ENCODE data around the gene NR1I3.

NR1I3 gene

DNA sequence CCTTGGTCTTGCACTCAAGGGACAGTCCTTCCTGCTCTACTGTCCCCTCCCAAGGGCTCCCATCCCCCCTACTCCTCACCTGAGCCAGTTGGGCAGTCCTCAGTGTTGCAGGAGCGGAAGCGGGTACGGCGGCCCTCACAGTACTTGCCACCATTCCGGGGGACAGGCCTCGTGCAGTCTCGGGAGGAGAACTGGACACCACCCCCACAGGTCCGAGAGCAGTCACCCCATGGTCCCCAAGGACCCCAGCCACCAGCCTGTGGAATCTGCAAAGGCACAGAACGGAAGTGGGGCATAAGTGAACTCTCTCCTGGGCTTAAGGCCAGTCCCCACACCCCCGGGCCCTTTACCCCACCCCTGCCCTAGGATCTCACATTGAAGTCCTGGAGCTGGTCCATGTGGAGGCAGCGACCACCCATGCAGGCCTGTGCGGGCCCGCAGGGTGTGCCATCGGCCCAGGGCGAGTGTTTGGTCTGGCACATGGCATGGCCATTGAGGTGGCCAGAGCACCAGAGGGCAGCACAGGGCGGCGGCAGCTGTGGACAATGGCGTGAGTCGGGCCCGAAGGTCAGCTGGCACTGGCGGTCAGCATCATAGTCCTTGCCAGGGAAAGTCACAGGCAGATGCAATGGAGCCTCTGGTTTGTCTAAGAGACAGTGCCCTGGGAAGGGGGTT, 44.3 kb downstream of the NR1I3 start:
- no peak for FAIRE-seq

DNA sequence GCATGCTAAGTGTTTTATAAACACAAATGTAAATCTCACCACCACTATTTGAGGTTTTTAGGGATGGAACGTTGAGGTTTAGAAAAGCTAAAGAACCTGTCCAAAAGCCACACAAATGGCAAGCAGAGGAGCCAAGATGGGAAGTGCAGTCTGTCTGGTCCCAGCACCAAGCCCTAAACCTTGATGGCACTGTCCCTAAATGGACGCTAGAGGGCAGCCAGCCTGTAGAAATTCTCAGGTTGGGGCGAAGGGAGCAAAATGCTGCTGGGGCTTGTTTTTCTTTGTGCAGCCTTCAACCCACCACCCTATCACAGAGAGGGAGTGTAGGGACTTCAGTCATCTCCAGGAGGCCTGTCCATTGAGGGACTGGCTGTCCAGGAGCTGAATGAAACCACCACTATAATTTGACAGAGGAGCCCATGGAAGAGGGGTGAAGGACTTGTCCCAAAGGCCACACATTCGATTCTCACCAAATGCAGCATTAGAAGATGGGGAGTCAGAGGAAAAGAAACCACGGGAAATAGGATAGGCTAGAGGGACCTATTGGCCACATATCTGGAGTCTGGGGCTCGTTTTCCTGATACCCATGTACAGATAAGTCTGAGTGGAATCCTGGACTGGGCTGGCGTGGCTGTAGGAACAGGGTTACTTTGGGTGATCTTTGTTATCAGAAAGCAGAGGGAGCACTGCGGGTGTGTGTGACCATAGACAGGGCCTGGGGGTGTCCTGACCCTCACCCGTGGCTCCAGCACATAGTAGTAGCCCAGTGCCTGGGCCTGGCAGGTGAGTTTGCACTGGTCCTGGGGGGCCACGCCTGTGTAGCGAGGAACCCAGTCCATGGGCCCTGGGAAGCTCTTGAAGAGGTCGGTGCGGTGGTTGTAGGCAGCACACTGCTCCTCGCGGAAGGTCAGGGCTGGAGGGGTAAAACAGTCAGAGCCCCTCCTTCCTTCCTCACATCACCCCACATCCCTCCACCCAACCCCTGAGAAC, 45.2 kb downstream of the NR1I3 start:
- no peak for FAIRE-seq

DNA sequence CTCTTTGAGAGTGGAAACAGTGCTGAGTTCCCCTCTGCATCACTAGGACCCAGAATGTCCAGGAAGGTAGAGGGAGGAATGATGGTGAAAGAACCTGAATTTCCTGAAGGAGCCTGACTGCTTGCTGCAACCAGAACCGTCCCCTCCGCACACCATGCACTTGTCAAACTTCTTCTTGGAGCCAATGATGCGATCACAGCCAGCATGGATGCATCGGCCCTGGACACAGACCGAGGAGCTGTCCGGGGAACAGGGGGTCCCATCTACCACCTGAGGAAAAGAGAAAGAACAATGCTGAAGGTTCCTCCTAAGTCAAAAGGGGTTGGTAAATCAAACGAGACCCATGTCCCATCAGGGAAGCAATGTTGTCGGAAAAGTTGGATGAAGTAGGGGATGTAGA, 46.0 kb downstream of the NR1I3 start:
- no peak for FAIRE-seq

DNA sequence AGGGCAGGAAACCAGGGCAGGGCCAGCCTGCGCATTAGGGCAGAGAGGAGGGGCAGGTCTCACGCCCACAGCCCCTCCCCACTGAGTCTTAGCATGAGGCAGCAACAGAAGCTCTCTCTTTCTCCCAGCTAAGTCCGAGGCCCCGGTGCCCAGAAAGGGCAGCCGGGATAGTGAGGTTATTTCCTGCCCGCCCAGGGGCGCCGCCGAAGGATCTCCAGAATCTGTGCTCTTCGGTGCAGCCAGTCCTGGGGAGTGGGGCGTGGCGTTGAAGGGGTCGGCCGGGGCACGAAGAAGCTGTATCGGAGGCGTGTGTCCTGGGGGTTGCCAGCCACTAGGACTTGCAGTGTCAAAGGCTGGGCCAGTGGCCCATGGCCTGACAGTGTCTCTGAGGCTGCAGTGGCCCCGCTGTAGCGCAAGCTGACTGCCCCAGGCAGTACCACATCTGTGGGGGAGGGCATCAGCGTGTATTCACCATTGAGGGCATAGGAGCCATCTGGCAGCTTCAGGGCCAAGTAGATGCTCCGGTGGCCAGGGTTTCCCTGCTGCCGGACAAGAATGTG, 47.0 kb downstream of the NR1I3 start:
- no peak for FAIRE-seq

DNA sequence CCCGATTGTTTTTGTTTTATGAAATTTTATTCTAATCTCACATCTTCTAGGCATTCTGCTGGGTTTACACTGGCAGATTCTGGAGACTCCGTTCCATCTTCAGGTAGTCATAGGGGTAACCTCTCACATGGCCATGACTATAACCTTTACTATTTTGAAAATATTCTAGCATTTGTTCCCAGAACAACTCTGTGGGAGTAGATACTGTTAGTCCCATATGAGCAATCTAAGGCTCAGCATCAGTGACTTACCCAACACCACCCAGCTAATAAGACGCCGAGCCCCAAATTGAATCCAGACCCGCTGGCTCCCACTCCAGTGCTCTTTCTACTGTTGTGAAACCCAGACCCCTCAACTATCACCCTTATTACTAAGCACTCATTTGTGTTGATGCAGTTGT, 49.0 kb downstream of the NR1I3 start:
- FAIRE-seq: no peak

DNA sequence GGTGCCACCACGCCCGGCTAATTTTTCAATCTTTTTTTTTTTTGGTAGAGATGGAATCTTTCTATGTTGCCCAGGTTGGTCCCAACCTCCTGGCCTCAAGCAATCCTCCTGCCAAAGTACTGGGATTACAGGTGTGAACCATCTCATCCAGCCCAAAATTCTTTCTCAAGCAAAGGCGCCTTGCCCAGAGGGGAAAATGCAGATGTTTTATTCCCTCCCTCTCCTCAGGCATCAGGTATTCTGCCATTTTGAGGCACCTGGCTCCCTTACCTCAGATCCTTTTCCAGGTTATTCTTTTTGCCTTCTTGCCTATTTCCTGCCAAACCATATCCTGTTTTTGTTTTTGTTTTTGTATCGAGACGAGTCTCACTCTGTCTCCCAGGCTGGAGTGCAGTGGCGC, 49.6 kb downstream of the NR1I3 start:
- FAIRE-seq: no peak

- no peak for FAIRE-seq
Observed at GRCh38 chr1:161187311-161187710, 50.7 kb downstream of the NR1I3 start.

DNA sequence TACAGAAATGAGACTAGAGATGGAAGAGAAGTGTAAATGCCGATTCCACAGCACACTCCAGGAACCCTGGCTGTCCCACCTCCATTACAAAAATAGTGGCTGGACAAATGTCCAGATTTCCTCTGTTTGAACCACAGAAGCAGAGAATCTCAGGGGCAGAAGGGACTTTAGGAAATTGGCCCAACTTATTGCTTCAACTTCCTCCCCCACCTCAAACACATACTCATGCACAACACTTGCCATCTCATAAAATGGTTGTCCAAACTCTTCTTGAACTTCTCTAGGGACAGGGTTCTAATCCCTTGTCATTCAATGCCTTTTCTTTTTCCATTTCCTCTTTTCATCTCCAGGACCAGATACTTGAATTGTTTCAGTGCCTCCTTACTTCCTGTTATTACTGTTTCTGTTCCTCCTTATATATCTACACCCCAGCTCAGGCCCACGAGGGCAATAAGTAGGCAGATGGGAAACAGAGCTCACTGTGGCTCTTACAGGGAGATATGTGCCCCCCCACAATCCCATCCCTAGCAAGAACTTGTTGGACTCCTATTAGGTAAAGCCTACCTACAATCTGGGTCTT, 52.2 kb downstream of the NR1I3 start:
- no peak for FAIRE-seq

DNA sequence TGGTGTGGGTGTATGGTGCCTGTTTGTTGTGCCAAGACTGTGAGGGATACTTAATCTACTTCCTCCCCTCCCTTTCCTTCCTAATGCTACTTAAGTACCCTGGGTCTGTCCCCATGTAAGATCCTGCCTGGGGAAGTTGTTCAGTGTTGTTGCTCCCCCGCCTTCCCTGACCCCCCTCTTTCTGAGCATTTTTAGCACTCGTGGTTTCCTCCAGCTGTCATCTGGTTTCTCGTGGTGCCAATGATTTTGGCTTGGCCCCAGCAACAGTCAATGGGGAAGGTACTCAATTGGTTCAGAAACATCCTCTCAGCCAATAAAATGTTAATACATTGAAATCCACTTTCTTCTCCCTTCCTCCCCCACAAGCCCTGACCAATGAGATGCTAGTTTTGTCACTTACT, 52.7 kb downstream of the NR1I3 start:
- FAIRE-seq: no peak

DNA sequence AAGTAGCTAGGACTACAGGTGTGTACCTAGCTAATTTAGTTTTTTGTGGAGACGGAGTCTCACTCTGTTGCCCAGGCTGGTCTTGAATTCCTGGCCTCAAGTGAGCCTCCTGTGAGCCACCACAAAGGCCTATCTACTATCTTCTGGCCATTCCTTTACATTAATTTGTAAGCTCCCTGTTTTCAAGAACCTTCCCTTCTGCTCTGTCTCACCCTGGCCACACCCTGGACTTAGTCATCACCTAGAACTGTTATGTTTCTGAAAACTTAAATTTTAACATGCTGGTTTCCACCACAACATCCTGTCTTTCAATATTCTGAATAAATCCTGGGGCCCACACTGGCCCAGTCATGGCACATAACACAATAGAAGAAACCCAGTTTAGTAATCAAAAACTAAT, 55.8 kb downstream of the NR1I3 start:
- no peak for FAIRE-seq

DNA sequence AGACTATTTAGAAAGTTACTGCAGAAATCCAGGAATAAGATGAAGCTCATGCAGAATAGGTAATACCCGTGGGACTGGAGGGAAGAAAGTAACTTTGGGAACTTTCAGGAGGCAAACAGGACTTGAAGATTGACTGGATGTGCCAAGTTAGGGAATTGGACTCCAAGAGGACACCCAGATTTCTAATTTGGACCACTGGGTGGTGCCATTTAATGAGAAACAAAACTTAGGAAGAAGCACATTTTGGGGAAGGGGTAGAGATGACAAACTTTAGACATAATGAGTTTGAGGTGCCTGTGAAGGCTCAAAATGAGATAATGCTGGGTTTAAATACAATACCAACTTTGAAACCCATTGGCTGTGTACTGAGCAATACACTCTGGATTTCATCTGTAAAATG, 57.4 kb downstream of the NR1I3 start:
- FAIRE-seq: no peak

GRCh38 chr1:161179698-161180097, 58.3 kb downstream of the NR1I3 start:
- no peak for FAIRE-seq
